HepG2 (cell line): ENCODE measurements around the gene ZFP69B. TPM values are rescaled to one million over a fixed set of nuclear protein-coding genes. Genes with fewer than 3 reads are reported as not detected.

Source experiments
- ARNT ChIP-seq: fragments of 450-650 bp; IDR thresholded peaks from 2 replicates; pipeline ENCODE4 v1.6.1; 2017
- CHCHD3 ChIP-seq: sonication (generic); formaldehyde crosslinking; IDR thresholded peaks from 2 replicates; pipeline ENCODE4 v1.8.0; 2022; ENCODE audit warnings: mild to moderate bottlenecking, missing genetic modification reagents, moderate library complexity
- CREB1 ChIP-seq, 2 experiments: fragments of 450-650 bp in 1 of 2; IDR thresholded peaks; 2 replicates each; pipeline ENCODE4 v1.6.1; 2016 to 2017; ENCODE audit warnings: control low read depth in 1 of 2, mild to moderate bottlenecking in 1 of 2, missing compliant biosample characterization in 1 of 2, missing genetic modification characterization in 1 of 2
- E2F2 ChIP-seq: sonication (generic); formaldehyde crosslinking; IDR thresholded peaks from 2 replicates; pipeline ENCODE4 v1.4.0; 2020; ENCODE audit warnings: missing genetic modification reagents, borderline replicate concordance
- PATZ1 ChIP-seq: sonication (generic); formaldehyde crosslinking; IDR thresholded peaks from 2 replicates; pipeline ENCODE4 v1.4.0; 2020; ENCODE audit warnings: missing genetic modification reagents
- POLR2AphosphoS5 ChIP-seq: IDR thresholded peaks from 2 replicates; pipeline ENCODE4 v1.6.1; 2012; ENCODE audit warnings: low read depth, low read length
- SIN3B ChIP-seq: fragments of 150-350 bp; IDR thresholded peaks from 2 replicates; pipeline ENCODE4 v1.6.1; 2014; ENCODE audit warnings: low read length
- USF2 ChIP-seq, 2 experiments: sonication (generic) in 1 of 2; formaldehyde crosslinking in 1 of 2; IDR thresholded peaks; 2 replicates each; pipeline versions ENCODE4 v1.5.1 to v1.6.1; 2011 to 2020; ENCODE audit warnings: borderline replicate concordance in 1 of 2, low read depth in 1 of 2, low read length in 1 of 2, mild to moderate bottlenecking in 1 of 2, missing genetic modification reagents in 1 of 2, moderate library complexity in 1 of 2
- ZNF329 ChIP-seq: sonication (generic); formaldehyde crosslinking; IDR thresholded peaks from 2 replicates; pipeline ENCODE4 v1.9.0; 2021; ENCODE audit warnings: low read depth, mild to moderate bottlenecking, missing genetic modification reagents
- ZNF512B ChIP-seq: sonication (generic); formaldehyde crosslinking; IDR thresholded peaks from 2 replicates; pipeline ENCODE4 v1.5.1; 2020; ENCODE audit warnings: missing genetic modification reagents, mild to moderate bottlenecking, borderline replicate concordance
- ZNF543 ChIP-seq: sonication (generic); formaldehyde crosslinking; IDR thresholded peaks from 2 replicates; pipeline ENCODE4 v1.4.0; 2020; ENCODE audit warnings: mild to moderate bottlenecking, missing genetic modification reagents
- ZNF558 ChIP-seq: sonication (generic); formaldehyde crosslinking; IDR thresholded peaks from 2 replicates; pipeline ENCODE4 v1.9.0; 2022; ENCODE audit warnings: mild to moderate bottlenecking, missing genetic modification reagents, borderline replicate concordance
- ZNF574 ChIP-seq: sonication (generic); formaldehyde crosslinking; IDR thresholded peaks from 2 replicates; pipeline ENCODE4 v1.4.0; 2020; ENCODE audit warnings: missing genetic modification reagents
- ZNF598 ChIP-seq: sonication (generic); formaldehyde crosslinking; IDR thresholded peaks from 2 replicates; pipeline ENCODE4 v1.5.1; 2020; ENCODE audit warnings: mild to moderate bottlenecking, missing genetic modification reagents, borderline replicate concordance
- ZNF780A ChIP-seq: sonication (generic); formaldehyde crosslinking; IDR thresholded peaks from 2 replicates; pipeline ENCODE4 v1.8.0; 2022; ENCODE audit warnings: mild to moderate bottlenecking, missing genetic modification reagents, moderate library complexity
- ZNF878 ChIP-seq: sonication (generic); formaldehyde crosslinking; IDR thresholded peaks from 2 replicates; pipeline ENCODE4 v1.8.1; 2023; ENCODE audit warnings: mild to moderate bottlenecking, missing genetic modification reagents, moderate library complexity
- polyA plus RNA-seq, 8 experiments: library from polyadenylated mRNA; depleted of rRNA in 3 of 8; stranded (reverse) in 7 of 8; unstranded in 1 of 8; fragments of >200 nt; fragmentation: Illumina TruSeq in 4 of 8; extraction: Trizol in 4 of 8; gene quantifications; 2 replicates each; pipeline versions ENCODE4 v1.2.1 to v1.2.3, GENCODE V29; 2011 to 2016; ENCODE audit warnings: low read depth in 4 of 8, missing spikeins in 1 of 8, mixed read lengths in 1 of 8; ENCODE audit not compliant: insufficient read depth in 1 of 8
- total RNA-seq, 5 experiments: library from RNA; depleted of rRNA; stranded (reverse); fragments of >200 nt; fragmentation: Illumina TruSeq; extraction: Trizol; gene quantifications; 2 replicates each; pipeline ENCODE4 v1.2.3, GENCODE V29; 2016; ENCODE audit warnings: low read depth in 1 of 5

Gene ZFP69B
- total and polyA plus RNA-seq, 2 of the 13 experiments (the other 11 are each of a cell fraction or from before 2014, with no cell fraction given): 4.6 to 7.7 TPM

- TF ChIP-seq ZNF543: peak; percentile 88
- TF ChIP-seq ZNF574 (CRISPR knock-in tag): peak; percentile 84
- TF ChIP-seq PATZ1: peak; percentile 95
- no peak for TF ChIP-seq ZNF878
- 0 out of 2 replicates have a peak, but pooled peaks have one; percentile 39 for TF ChIP-seq CHCHD3 (CRISPR knock-in tag)
- TF ChIP-seq SIN3B: no peak
- TF ChIP-seq CREB1 (IDR thresholded peaks at IDR 0.05): no peak
- TF ChIP-seq CREB1 (CRISPR knock-in tag; IDR thresholded peaks at IDR 0.05): no peak
- 0 out of 2 replicates have a peak, but pooled peaks have one; percentile 61 for TF ChIP-seq ZNF329 (CRISPR knock-in tag)
- TF ChIP-seq ARNT: no peak
- TF ChIP-seq ZNF780A (CRISPR knock-in tag): no peak
- 0 out of 2 replicates have a peak, but pooled peaks have one; percentile 33 for TF ChIP-seq E2F2 (CRISPR knock-in tag)
- TF ChIP-seq POLR2AphosphoS5: peak; percentile 33
- 0 out of 2 replicates have a peak, but pooled peaks have one; percentile 57 for TF ChIP-seq ZNF598 (CRISPR knock-in tag)
- no peak for TF ChIP-seq ZNF512B
- TF ChIP-seq ZNF558 (CRISPR knock-in tag): 0 out of 2 replicates have a peak, but pooled peaks have one; percentile 63
- TF ChIP-seq USF2 (IDR thresholded peaks at IDR 0.05; ENCODE audit: low read depth, low read length): no peak
- TF ChIP-seq USF2 (CRISPR knock-in tag; IDR thresholded peaks at IDR 0.05; ENCODE audit: borderline replicate concordance): no peak
Measured at GRCh38 chr1:40449684-40450494, at the start of gene ZFP69B (continued).
